DND-41 (cell line): ENCODE results near the gene TTLL9.

Experiments
- ATAC-seq: fragments of 200-7000 bp; cut with Tn5 transposase; 3 replicates; pipeline ENCODE4 v1.9.1; 2021; ENCODE audit warnings: low read depth; ENCODE audit not compliant: insufficient read depth
- DNase-seq: peaks from one replicate; pipeline ENCODE4 v3.0.0-alpha.2; 2020
- H2AFZ ChIP-seq: 2 replicates; pipeline ENCODE4 v1.6.0; 2012; ENCODE audit warnings: low read depth, low read length
- H3K27ac ChIP-seq: 2 replicates; pipeline ENCODE4 v1.5.1; 2012; ENCODE audit warnings: low read length, inconsistent platforms
- H3K27me3 ChIP-seq: fragments of 200-600 bp; sonication (generic); 2 replicates; pipeline ENCODE4 v1.6.0; 2012; ENCODE audit warnings: low read length, mild to moderate bottlenecking, inconsistent platforms; ENCODE audit not compliant: insufficient read depth, poor library complexity
- H3K36me3 ChIP-seq: 2 replicates; pipeline ENCODE4 v1.5.1; 2012; ENCODE audit warnings: low read length, inconsistent platforms; ENCODE audit not compliant: insufficient read depth
- H3K4me1 ChIP-seq: 2 replicates; pipeline ENCODE4 v1.5.1; 2012; ENCODE audit warnings: mild to moderate bottlenecking, low read length; ENCODE audit not compliant: insufficient read depth
- H3K4me2 ChIP-seq: 2 replicates; pipeline ENCODE4 v1.6.0; 2012; ENCODE audit warnings: mild to moderate bottlenecking, moderate library complexity, low read length, inconsistent platforms; ENCODE audit not compliant: insufficient read depth
- H3K4me3 ChIP-seq, 2 experiments: fragments of 200-600 bp in 1 of 2; shearing (Covaris generic) in 1 of 2; 2 replicates each; pipeline ENCODE4 v1.5.1; 2012 to 2016; ENCODE audit warnings: inconsistent platforms in 2 of 2, low read length in 2 of 2, mild to moderate bottlenecking in 2 of 2, low read depth in 1 of 2, moderate library complexity in 1 of 2
- H3K79me2 ChIP-seq: 2 replicates; pipeline ENCODE4 v1.6.0; 2012; ENCODE audit warnings: low read length, inconsistent platforms; ENCODE audit not compliant: insufficient read depth
- H3K9ac ChIP-seq: 2 replicates; pipeline ENCODE4 v1.6.0; 2012; ENCODE audit warnings: low read depth, mild to moderate bottlenecking, inconsistent platforms, low read length, moderate library complexity
- H3K9me3 ChIP-seq: 2 replicates; pipeline ENCODE4 v1.5.1; 2012; ENCODE audit warnings: low read length, moderate library complexity, mild to moderate bottlenecking, inconsistent platforms; ENCODE audit not compliant: insufficient read depth, severe bottlenecking
- H4K20me1 ChIP-seq: 2 replicates; pipeline ENCODE4 v1.6.0; 2012; ENCODE audit warnings: low read length; ENCODE audit not compliant: insufficient read depth
- CTCF ChIP-seq: IDR thresholded peaks from 2 replicates; pipeline ENCODE4 v1.5.1; 2012; ENCODE audit warnings: borderline replicate concordance, low read length, moderate library complexity, mild to moderate bottlenecking; ENCODE audit not compliant: poor library complexity, severe bottlenecking; ENCODE audit errors: extremely low read depth
- EZH2 ChIP-seq: IDR thresholded peaks from 3 replicates; pipeline ENCODE4 v1.6.1; 2012; ENCODE audit warnings: borderline replicate concordance, low read depth, mild to moderate bottlenecking, moderate library complexity, low read length, inconsistent platforms; ENCODE audit not compliant: severe bottlenecking

The TTLL9 gene

DNA sequence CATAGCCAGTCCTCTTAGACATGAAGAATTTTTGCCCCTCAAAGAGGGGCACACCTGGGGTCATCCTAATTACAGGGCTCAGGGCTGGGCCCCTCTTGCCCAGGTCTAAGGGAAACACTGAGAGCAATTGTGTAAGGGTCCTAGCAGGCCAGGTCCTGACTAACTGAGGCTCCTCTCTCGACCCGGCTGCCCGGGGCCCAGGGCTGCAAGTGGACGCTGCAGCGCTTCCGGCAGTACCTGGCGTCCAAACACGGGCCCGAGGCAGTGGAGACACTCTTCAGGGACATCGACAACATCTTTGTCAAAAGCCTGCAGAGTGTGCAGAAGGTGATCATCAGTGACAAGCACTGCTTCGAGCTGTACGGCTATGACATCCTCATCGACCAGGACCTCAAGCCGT lies 64.1 kb downstream of the TTLL9 start:
- Histone ChIP-seq H4K20me1 (peaks cover 7% of the 10 kb centered on the region), H3K27me3 (no peaks in the 10 kb centered on the region), H3K4me2 (no peak overlapping the region), H3K4me1 (no peaks in the 10 kb centered on the region), H3K36me3 (no peaks in the 10 kb centered on the region), H3K9me3 (no peaks in the 10 kb centered on the region), H3K4me3 (no peak overlapping the region), H3K27ac (no peak overlapping the region), H3K79me2 (no peaks in the 10 kb centered on the region), H3K9ac (no peak overlapping the region), H2AFZ (no peak overlapping the region)
- DNase-seq (no peak), ATAC-seq (no peak)
- TF ChIP-seq CTCF: no peak
- no peak for TF ChIP-seq EZH2

DNA sequence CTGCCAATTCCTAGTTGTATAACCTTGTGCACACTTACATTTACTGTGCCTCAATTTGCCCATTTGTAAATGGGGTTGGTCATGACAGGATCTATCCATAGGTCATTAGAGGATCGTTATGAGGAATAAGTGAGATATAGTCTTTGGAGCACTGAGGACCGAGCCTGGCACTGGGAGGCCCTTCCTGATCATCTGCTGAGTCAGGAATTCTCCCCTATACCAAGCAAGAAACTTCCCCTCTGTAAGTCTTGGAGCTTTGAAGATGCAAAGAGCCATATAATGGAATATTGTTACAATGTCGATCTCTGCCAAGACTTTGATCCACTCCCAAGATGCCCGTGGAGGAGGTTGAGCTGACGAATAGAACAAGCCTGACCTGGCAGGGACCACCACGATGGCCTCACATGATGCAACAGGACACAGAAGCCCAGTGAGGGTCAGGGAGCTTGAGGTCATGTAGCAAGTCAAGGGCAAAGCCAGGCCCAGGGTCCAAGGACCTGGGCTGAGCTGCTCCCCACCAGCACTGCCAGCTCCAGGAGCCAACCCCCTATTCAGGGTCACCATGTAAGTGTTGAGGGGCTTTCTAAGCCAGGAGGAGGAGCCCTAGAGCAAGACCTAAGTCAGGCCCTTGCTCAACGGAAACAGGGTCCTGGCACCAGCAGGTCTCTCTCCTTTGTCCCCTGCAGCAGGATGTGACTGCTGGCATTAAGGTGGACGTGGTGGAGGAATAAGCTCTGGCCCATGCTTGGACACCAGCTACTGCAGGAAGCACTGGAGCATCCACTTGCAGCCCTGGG lies 64.7 kb downstream of the TTLL9 start:
- Histone ChIP-seq H3K9ac (no peak overlapping the region), H3K27me3 (no peaks in the 10 kb centered on the region), H2AFZ (no peak overlapping the region), H4K20me1 (peaks cover 7% of the 10 kb centered on the region), H3K27ac (no peak overlapping the region), H3K9me3 (no peaks in the 10 kb centered on the region), H3K4me2 (no peak overlapping the region), H3K4me1 (no peaks in the 10 kb centered on the region), H3K4me3 (no peak overlapping the region), H3K79me2 (no peaks in the 10 kb centered on the region), H3K36me3 (no peaks in the 10 kb centered on the region)
- TF ChIP-seq CTCF: peak; percentile 46
- TF ChIP-seq EZH2: no peak
- DNase-seq: no peak
- ATAC-seq: peak; percentile 58

DNA sequence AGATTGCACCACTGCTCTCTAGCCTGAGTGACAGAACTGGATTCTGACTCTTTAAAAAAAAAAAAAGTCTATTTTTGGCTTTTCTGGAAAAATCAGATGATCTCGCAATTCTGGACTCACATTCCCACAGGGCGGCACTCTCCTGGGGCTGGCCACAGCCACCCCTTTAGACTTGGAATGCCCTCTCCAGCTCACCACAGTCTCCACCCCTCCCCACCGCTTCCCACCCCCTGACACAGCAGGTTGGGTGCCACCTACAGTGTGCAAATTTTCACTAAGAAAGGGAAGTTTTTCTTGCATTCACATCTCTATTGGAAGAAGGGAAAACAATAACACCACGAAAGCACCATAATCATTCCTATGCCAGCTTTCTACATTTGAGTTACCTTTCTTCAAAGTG lies 66.0 kb downstream of the TTLL9 start:
- no peak overlapping the region for H3K4me3 ChIP-seq
- H3K9me3 ChIP-seq: no peaks in the 10 kb centered on the region
- no peak for DNase-seq
- H3K27me3 ChIP-seq: no peaks in the 10 kb centered on the region
- ATAC-seq: no peak
- TF ChIP-seq CTCF (no peak), EZH2 (no peak)
- peaks cover 7% of the 10 kb centered on the region for H4K20me1 ChIP-seq
- no peaks in the 10 kb centered on the region for H3K4me1 ChIP-seq
- H3K9ac ChIP-seq: no peak overlapping the region
- no peak overlapping the region for H3K27ac ChIP-seq
- H2AFZ ChIP-seq: no peak overlapping the region
- no peak overlapping the region for H3K4me2 ChIP-seq
- H3K36me3 ChIP-seq: no peaks in the 10 kb centered on the region
- no peaks in the 10 kb centered on the region for H3K79me2 ChIP-seq
